Astrocyte of the spinal cord (primary cell): Measurements from ENCODE around the gene KRT79.
A peak's percentile ranks its signal among the peaks of the same experiment; 100 is the strongest.

Source experiments
- DNase-seq: peaks from one replicate; pipeline ENCODE4 v3.0.0; 2011; ENCODE audit warnings: low read depth, low spot score
- H3K4me3 ChIP-seq: 2 replicates; pipeline ENCODE4 v1.5.1; 2011; ENCODE audit warnings: low read depth, mild to moderate bottlenecking, low read length, moderate library complexity
- in situ Hi-C: cut with HindIII; loops from 2 replicates; pipeline ENCODE4 v1.10.0; 2017; ENCODE audit warnings: low sequenced_read_pairs
- TF ChIP-seq, protein P1 (sequence below): IDR thresholded peaks from 2 replicates; pipeline ENCODE4 v1.5.1; 2012; ENCODE audit warnings: low read depth, mild to moderate bottlenecking, low read length, inconsistent platforms

KRT79 gene

DNA sequence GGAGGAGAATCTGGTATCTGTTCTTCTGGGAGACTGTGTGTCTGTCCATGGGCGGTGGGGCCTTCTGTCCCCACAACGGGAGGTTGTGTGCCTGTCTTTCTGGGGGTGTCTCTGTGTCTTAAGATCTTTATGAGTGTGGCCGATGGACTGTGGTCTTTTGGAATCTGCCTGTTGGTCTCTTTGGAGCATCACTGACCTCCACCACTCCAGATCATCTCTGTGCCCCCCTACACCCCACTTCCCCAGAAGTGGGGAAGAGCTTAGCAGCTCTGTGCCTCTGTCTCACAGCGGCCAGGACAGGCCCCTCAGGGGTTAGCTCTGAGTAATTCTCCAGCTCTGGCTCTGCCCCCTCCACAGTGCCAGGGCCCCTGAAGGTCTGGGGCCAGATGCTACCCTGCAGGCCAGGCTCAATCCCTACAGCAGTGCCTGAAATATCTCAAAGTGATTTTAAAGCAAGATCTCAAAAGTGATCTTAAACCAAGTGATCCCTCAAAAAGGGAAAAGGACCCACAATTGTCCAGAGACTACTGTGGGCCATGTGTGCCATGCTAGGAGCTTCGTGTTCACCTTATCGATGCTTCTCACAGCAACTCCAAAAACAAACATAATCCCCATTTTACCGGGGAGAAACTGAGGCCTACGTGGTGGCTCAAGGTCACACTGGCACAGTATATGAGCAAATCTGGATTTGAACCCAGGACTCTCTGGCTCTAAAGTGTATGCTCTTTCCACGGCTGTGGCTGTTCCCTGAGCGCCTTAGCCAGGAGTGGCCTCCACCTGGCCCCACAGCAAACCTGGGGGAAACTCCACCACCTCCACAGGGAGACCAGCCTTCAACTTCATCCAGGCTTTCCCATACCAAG is 40.7 kb upstream of the KRT79 start:
- in situ Hi-C loops, result no loop called here
- TF ChIP-seq, protein P1, sequence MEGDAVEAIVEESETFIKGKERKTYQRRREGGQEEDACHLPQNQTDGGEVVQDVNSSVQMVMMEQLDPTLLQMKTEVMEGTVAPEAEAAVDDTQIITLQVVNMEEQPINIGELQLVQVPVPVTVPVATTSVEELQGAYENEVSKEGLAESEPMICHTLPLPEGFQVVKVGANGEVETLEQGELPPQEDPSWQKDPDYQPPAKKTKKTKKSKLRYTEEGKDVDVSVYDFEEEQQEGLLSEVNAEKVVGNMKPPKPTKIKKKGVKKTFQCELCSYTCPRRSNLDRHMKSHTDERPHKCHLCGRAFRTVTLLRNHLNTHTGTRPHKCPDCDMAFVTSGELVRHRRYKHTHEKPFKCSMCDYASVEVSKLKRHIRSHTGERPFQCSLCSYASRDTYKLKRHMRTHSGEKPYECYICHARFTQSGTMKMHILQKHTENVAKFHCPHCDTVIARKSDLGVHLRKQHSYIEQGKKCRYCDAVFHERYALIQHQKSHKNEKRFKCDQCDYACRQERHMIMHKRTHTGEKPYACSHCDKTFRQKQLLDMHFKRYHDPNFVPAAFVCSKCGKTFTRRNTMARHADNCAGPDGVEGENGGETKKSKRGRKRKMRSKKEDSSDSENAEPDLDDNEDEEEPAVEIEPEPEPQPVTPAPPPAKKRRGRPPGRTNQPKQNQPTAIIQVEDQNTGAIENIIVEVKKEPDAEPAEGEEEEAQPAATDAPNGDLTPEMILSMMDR, result no peak
- no peak for DNase-seq
- no peak overlapping the region for H3K4me3 ChIP-seq

DNA sequence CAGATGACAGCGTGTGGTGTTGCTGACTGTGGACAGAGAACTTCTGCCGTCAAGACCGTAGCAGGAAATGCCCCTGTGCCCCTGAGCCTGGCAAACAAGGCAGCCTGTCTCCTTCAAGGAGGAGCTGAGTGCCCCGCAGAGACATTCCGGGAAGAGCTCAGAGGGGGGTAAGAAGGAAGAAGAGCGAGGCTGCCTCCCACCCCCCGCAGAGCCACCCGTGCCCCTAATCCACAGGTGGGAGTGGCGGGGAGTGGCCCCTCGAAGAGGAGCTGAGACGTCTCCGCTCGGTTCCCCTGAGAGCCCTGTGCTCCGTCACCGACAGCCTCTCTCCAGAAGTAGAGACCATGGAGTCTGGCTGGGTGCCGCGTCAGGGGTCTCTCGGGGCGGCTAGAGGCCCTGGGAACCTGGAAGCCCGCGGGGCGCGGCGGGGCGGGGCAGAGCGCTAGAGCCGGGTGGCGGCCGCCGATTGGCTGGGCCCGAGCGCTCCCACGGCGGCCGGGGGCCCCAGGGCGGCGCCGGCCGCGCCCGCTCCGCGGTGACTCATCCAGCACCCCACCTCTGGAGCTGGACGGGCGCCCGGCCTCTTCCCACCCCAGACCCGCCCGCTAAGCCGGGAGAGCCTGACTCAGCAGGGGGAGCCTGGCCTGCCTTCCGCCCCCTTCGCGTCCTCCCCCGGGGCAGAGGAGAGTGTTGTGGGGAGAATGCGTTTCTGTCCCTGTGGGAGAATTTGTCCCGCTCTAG is 39.9 kb upstream of the KRT79 start:
- peak overlapping the region; percentile 31 for H3K4me3 ChIP-seq
- peak; percentile 92 for DNase-seq
- TF ChIP-seq, protein P1, result no peak
- in situ Hi-C loops, result no loop called here

DNA sequence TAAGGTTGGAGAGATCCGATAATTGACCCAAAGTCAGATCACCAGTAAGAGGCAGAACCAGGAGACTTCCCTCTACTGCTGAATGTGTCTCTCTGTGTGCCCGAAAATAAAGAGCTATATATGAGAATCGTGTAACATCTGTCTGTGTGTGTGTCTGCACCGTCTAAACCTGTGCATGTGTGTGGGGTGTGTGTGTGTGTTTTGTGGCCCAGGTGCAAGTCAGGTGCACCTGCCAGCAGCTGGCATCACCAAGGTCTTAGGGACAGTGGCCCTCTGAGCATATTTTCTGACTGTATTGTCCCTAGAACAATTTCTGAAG is 39.4 kb upstream of the KRT79 start:
- in situ Hi-C loops, result no loop called here
- H3K4me3 ChIP-seq, result no peak overlapping the region
- peak; percentile 8 for DNase-seq

DNA sequence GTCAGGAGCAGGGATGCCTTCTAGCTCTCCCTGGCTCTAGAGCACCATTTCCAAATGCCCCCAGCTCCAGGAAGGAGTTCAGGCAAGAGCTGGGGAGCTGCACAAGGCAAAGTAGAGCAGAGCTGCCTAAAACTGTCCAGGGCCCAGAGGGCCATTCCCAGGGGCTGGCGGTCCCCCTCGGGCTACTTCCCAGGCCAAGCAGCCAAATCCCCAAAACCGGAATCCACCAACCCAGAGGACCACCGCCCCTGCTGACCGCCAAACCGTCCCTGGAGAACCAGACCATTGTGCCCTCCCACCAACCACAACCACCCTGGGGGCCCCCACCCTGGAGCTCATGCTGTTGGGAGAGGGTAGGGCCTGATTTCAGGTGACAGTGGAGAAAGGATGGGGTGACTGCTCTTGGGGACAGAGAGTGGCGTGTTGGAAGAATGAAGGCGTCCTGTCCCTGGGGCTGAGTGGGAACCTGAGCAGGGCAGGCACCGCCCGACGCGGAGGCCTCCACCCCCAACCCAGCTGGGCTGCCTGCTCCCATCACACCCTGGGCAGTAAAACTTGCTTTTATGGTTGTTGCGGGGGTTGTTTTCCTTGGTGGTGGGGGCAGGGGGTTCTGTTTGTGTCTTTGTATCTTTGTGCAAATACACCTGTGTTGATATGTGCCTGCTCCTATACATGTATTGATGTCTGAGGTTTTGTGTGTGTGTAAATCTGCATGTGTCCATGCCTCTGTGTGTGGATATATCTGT is 38.7 kb upstream of the KRT79 start:
- no peak for DNase-seq
- no peak overlapping the region for H3K4me3 ChIP-seq
- in situ Hi-C loops, result no loop called here
- TF ChIP-seq, protein P1, result no peak

More for the DNA sequence above, 39.4 kb upstream of the KRT79 start:
- TF ChIP-seq, protein P1, result no peak

DNA sequence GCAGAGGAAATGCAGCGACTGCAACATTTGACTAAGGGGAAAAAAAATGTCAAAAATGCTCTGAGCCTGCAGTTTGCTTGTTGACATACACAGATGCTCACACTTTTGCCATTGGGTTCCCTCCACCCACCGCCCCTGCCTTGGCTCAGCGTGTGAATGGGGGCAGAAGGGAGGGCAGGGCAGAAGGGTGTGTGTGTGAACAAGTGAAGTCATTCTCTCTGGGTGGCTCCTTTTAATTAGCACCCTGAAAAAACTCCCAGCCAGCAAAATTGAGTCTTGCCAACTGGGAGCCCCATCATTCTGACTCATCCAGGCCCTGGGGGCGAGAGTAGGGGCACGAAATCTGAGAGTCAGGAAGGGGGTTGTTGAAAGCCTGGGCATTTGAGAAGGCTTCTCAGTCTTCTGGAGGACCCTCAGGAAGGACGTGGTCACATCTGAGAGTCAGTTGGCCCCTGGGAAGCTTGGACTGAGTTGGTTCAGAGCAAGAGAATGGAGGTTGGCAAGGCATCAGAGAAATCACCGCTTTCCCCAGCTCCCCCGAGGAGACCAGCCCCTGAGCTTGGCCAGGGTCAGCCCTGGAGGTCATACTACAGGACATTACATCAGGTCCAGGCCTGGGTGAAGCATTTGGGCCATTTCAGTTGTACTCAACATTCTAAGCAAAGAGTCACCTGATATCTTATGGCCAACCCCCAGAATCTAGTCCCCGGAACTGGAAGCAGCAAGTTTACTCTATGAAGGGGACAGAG is 37.4 kb upstream of the KRT79 start:
- peak; percentile 76 for DNase-seq
- in situ Hi-C loops, result no loop called here
- H3K4me3 ChIP-seq, result no peak overlapping the region
- TF ChIP-seq, protein P1, result no peak
